K562 (cell line): ENCODE results near the gene NLRP7. TPM values are rescaled to one million over a fixed set of nuclear protein-coding genes. Genes with fewer than 3 reads are reported as not detected.

Experiments used
- ARID1B ChIP-seq: fragments of 450-650 bp; IDR thresholded peaks from 2 replicates; pipeline ENCODE4 v1.6.1; 2016; ENCODE audit warnings: antibody characterized with exemption, mild to moderate bottlenecking, inconsistent platforms
- CEBPZ ChIP-seq: fragments of 150-350 bp; IDR thresholded peaks from 2 replicates; pipeline ENCODE4 v1.6.1; 2014; ENCODE audit warnings: low read depth, mild to moderate bottlenecking, low read length, borderline replicate concordance
- DLX4 ChIP-seq: fragments of 250-450 bp; sonication (Bioruptor Pico); IDR thresholded peaks from 2 replicates; pipeline ENCODE4 v1.6.1; 2021; ENCODE audit warnings: mild to moderate bottlenecking
- FOS ChIP-seq: IDR thresholded peaks from 3 replicates; pipeline ENCODE4 v1.6.1; 2011; ENCODE audit not compliant: insufficient read length; ENCODE audit errors: extremely low read depth
- FOXK2 ChIP-seq, 2 experiments: fragments of 450-650 bp; IDR thresholded peaks in 1 of 2; conservative IDR thresholded peaks in 1 of 2; 2 replicates each; pipeline ENCODE4 v1.6.1; 2016; ENCODE audit warnings: low read depth in 2 of 2, mild to moderate bottlenecking in 1 of 2
- GABPB1 ChIP-seq: sonication (generic); formaldehyde crosslinking; IDR thresholded peaks from 2 replicates; pipeline ENCODE4 v1.8.0; 2022; ENCODE audit warnings: mild to moderate bottlenecking, missing genetic modification reagents
- GTF2F1 ChIP-seq: IDR thresholded peaks from 2 replicates; pipeline ENCODE4 v1.6.1; 2011; ENCODE audit warnings: low read depth, low read length, improper control_type of control experiment
- HNRNPLL ChIP-seq: fragments of 200-400 bp; formaldehyde crosslinking; IDR thresholded peaks from 2 replicates; pipeline ENCODE4 v1.6.1; 2017; ENCODE audit warnings: low read length, low read depth, mild to moderate bottlenecking; ENCODE audit not compliant: poor library complexity, severe bottlenecking
- JUNB ChIP-seq: fragments of 450-650 bp; formaldehyde crosslinking; conservative IDR thresholded peaks from 2 replicates; pipeline ENCODE4 v1.4.0; 2020; ENCODE audit warnings: mild to moderate bottlenecking
- KAT2B ChIP-seq: IDR thresholded peaks from one replicate; pipeline ENCODE4 v1.6.1; 2012; ENCODE audit warnings: low read depth, mild to moderate bottlenecking, control low read depth, inconsistent platforms, low read length, moderate library complexity
- L3MBTL2 ChIP-seq: fragments of 450-650 bp; IDR thresholded peaks from 2 replicates; pipeline ENCODE4 v1.6.1; 2016; ENCODE audit warnings: mild to moderate bottlenecking, moderate library complexity
- NKRF ChIP-seq: fragments of 450-650 bp; IDR thresholded peaks from 2 replicates; pipeline ENCODE4 v1.6.1; 2016; ENCODE audit warnings: borderline replicate concordance
- SMAD2 ChIP-seq: fragments of 150-350 bp; IDR thresholded peaks from 2 replicates; pipeline ENCODE4 v1.6.1; 2014; ENCODE audit warnings: low read depth, mild to moderate bottlenecking, low read length
- SMARCA5 ChIP-seq: fragments of 450-650 bp; IDR thresholded peaks from 2 replicates; pipeline ENCODE4 v1.6.1; 2016
- SOX6 ChIP-seq: fragments of 450-650 bp; IDR thresholded peaks from 2 replicates; pipeline ENCODE4 v1.6.1; 2014; ENCODE audit warnings: mild to moderate bottlenecking
- THAP12 ChIP-seq: fragments of 250-450 bp; sonication (Bioruptor Pico); IDR thresholded peaks from 2 replicates; pipeline ENCODE4 v1.9.0; 2021; ENCODE audit warnings: mild to moderate bottlenecking, inconsistent platforms
- WHSC1 ChIP-seq: IDR thresholded peaks from one replicate; pipeline ENCODE4 v1.6.1; 2012; ENCODE audit warnings: low read length, control low read depth, inconsistent platforms
- ZNF316 ChIP-seq: fragments of 450-650 bp; IDR thresholded peaks from 2 replicates; pipeline ENCODE4 v1.6.1; 2016
- ZNF354B ChIP-seq: fragments of 250-450 bp; sonication (Bioruptor Pico); IDR thresholded peaks from 2 replicates; pipeline ENCODE4 v1.4.0; 2020
- ZNF764 ChIP-seq: fragments of 250-450 bp; sonication (Bioruptor Pico); IDR thresholded peaks from 2 replicates; pipeline ENCODE4 v1.4.0; 2020; ENCODE audit warnings: low read depth, mild to moderate bottlenecking, moderate library complexity
- polyA plus RNA-seq, 8 experiments: library from polyadenylated mRNA; depleted of rRNA in 4 of 8; stranded (reverse) in 5 of 8; unstranded in 3 of 8; fragments of >200 nt; fragmentation: Nextera tagmentation in 2 of 8; fragmentation: Illumina TruSeq in 1 of 8; extraction: Ambion mirVana in 2 of 8; extraction: Trizol in 1 of 8; gene quantifications; 2 replicates each; pipeline versions ENCODE4 v1.2.1 to v1.2.3, GENCODE V29; 2011 to 2014; ENCODE audit warnings: inconsistent platforms in 1 of 8, missing spikeins in 1 of 8
- total RNA-seq, 7 experiments: library from RNA; depleted of rRNA in 6 of 7; stranded (reverse); fragments of >200 nt in 6 of 7; fragmentation: Illumina TruSeq in 2 of 7; extraction: Trizol in 2 of 7; gene quantifications; 2 replicates each; pipeline versions ENCODE4 v1.2.1 to v1.2.3, GENCODE V29; 2011 to 2021; ENCODE audit warnings: low replicate concordance in 1 of 7

NLRP7 gene
- total and polyA plus RNA-seq, 9 of the 15 experiments (the other 6 are each of a cell fraction or from before 2014, with no cell fraction given), result 0.03 to 0.22 (median 0.09) TPM; not detected in 3

- TF ChIP-seq THAP12 (CRISPR knock-in tag), result no peak
- no peak for TF ChIP-seq SMAD2
- no peak for TF ChIP-seq JUNB
- TF ChIP-seq NKRF, result no peak
- TF ChIP-seq SMARCA5, result no peak
- no peak for TF ChIP-seq CEBPZ
- no peak for TF ChIP-seq SOX6
- no peak; the same call in 1 of the 2 replicates for TF ChIP-seq GABPB1
- TF ChIP-seq L3MBTL2, result 0 out of 2 replicates have a peak, but pooled peaks have one; percentile 2
- no peak for TF ChIP-seq DLX4 (CRISPR knock-in tag)
- no peak for TF ChIP-seq WHSC1
- TF ChIP-seq GTF2F1, result no peak
- TF ChIP-seq ZNF316, result no peak
- no peak for TF ChIP-seq FOS
- no peak for TF ChIP-seq KAT2B
- TF ChIP-seq ZNF764, result 0 out of 2 replicates have a peak, but pooled peaks have one; percentile 4
- no peak for TF ChIP-seq ZNF354B (CRISPR knock-in tag)
- TF ChIP-seq HNRNPLL, result no peak
- TF ChIP-seq ARID1B, result no peak
- peak in 1 of 2 experiments; percentile 59; a peak in 1 of 4 replicates for TF ChIP-seq FOXK2 (conservative IDR thresholded peaks at IDR 0.05 in 1 of 2, IDR thresholded peaks at IDR 0.05 in 1 of 2; ENCODE audit: low read depth in 2 of 2)
These were observed 41.4 kb downstream of the NLRP7 start, which contains the start of gene NCR1 (continued) for GRCh38 chr19:54905803-54906511.
